GM13976 (cell line): ENCODE measurements around the gene ECSIT.
"Not testable (repeated sequence)": the region's sequence is repeated elsewhere in the genome, so short reads cannot be mapped to it uniquely, and the experiment has no call there.

ENCODE experiments used
- DNase-seq: peaks from one replicate; pipeline ENCODE4 v3.0.0; 2012; ENCODE audit warnings: low spot score
- CTCF ChIP-seq: IDR thresholded peaks from 2 replicates; pipeline ENCODE4 v1.5.1; 2012; ENCODE audit warnings: borderline replicate concordance, mild to moderate bottlenecking; ENCODE audit not compliant: insufficient read depth; ENCODE audit errors: extremely low read depth, missing control alignments, control extremely low read depth
- in situ Hi-C: fragments of 300-500 bp; cut with MboI; formaldehyde crosslinking; loops from one replicate; pipeline ENCODE4 v1.12.0; 2022; ENCODE audit warnings: low sequenced_read_pairs, mixed read lengths, inconsistent platforms; ENCODE audit not compliant: unreplicated experiment

Gene ECSIT

GRCh38 chr19:11461453-11461852 is 67.5 kb downstream of the ECSIT start:
- DNase-seq = no peak
- no peak for TF ChIP-seq CTCF
- in situ Hi-C loops = no loop called here

GRCh38 chr19:11460207-11460606 is 68.7 kb downstream of the ECSIT start:
- in situ Hi-C loops = no loop called here
- DNase-seq = peak; percentile 51

GRCh38 chr19:11458912-11459311 is 70.0 kb downstream of the ECSIT start:
- DNase-seq, in situ Hi-C loops: not testable (repeated sequence)

More at GRCh38 chr19:11460207-11460606, 68.7 kb downstream of the ECSIT start:
- TF ChIP-seq CTCF = peak; percentile 8

- TF ChIP-seq CTCF = no peak
- DNase-seq = no peak
- in situ Hi-C loops = no loop called here
Measured at GRCh38 chr19:11458236-11458900, 70.6 kb downstream of the ECSIT start.

- TF ChIP-seq CTCF = no peak
- in situ Hi-C loops = no loop called here
- DNase-seq = no peak
Measured at GRCh38 chr19:11457831-11458230, 71.1 kb downstream of the ECSIT start.

- TF ChIP-seq CTCF = no peak
- in situ Hi-C loops = no loop called here
- no peak for DNase-seq
Measured at GRCh38 chr19:11457115-11457514, 71.8 kb downstream of the ECSIT start.

- no peak for DNase-seq
- in situ Hi-C loops = no loop called here
- no peak for TF ChIP-seq CTCF
Measured at GRCh38 chr19:11456659-11457058, 72.3 kb downstream of the ECSIT start.
